ENCODE data around the gene SGPP2. TPM values are rescaled to one million over a fixed set of nuclear protein-coding genes. Genes with fewer than 3 reads are reported as not detected.

Gene SGPP2
- polyA plus RNA-seq, 3 donors = 0.11 to 3.5 (median 1.6) TPM

DNA sequence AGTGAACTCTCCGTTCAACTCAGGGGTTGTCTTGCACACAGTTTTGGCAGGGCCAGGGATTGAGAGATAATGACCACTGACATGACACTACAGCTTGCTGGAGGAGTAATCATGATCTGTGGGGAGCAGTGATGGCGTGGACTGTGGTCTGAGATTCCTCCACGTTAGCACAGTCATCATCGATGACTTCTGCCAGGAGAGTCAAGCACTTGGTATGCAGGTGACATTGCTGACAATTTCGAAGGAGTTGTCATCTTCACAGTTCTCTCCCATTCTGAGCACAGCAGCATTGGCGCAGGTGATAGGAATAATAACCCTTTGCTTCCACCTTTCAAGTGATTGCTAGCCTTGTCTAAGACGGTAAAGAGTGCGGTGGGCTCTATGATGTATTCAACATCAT, 79.8 kb downstream of the SGPP2 start:
- 70 to 92% (median 78%) methylated on average over 8 of the region's 8 CpGs for WGBS, 3 donors
- H3K27ac ChIP-seq (ENCODE audit: low read depth, low read length) = no peak overlapping the region

DNA sequence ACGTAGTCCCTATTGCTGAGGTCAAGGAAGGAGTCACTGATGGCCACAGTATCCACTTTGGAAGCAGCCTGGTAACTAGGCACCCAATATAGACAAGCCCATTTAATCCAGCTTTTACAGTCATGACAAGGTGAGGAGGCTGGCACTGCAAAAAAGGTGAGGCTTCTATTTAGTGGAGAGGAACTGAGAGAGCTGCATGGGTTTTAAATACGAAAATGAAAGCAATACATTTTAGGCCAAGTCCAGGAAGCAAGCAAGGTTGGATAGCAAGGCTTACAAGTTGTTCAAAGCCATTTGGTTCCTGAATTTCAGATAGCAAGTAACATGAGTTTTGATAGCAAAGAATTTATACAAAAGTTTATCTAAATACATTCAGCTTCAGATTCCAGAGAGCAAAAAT, 80.4 kb downstream of the SGPP2 start:
- whole genome bisulfite sequencing, 3 donors = 72 to 73% (median 72%) methylated on average over 2 of the region's 2 CpGs

DNA sequence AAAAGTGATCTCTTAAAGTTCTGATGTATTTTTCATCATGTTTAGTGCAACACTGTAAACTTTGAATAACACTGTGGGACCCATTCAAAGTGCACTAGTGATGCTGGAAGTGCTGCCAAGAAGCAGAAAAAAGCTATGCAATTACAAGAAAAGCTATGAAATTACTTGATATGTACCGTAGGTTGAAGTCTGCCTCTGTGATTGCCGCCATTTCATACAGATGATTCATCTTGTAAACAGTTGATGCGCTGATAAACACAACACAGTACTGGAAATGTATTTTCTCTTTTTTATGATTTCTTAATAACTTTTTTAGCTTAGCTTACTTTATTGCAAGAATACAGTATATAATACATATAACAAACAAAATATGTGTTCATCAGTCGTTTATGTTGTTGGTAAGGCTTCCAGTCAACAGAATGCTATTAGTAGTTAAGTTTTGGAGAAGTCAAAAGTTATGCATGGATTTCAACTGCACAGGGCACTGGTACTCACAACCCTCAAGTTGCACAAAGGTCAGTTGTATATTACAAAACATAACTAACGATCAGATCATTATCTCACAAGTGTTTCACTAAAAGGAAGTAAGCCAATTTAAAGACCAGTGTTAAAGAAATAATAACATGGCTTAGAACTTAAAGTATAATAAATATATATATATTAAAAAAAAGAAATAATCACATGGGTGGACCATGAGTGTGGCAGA, 82.0 kb downstream of the SGPP2 start:
- H3K27ac ChIP-seq (ENCODE audit: low read depth, low read length) = no peak overlapping the region
- WGBS, 3 donors = 68 to 78% (median 75%) methylated on average over 5 of the region's 5 CpGs

More for the DNA sequence above, 80.4 kb downstream of the SGPP2 start:
- H3K27ac ChIP-seq (ENCODE audit: low read depth, low read length) = no peak overlapping the region

DNA sequence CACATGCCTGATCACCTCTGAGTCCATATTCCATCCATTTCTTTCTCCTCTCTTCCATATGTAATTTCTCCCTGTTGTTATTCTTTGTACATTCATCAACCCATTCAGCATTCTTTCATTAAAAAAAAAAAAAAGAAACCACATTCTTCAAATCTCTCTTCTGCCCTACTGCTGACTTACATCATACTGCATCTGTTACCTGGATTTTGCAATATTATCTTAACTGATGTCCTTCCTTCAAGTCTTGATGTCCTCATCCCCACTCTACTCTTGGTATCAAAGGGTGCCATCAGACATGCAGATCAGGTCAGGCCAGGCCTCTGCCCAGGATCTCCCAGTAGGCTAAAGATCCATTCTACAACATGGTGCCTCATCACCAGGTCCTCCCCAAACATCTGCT, 90.6 kb downstream of the SGPP2 start:
- H3K27ac ChIP-seq (ENCODE audit: low read depth, low read length) = no peak overlapping the region

DNA sequence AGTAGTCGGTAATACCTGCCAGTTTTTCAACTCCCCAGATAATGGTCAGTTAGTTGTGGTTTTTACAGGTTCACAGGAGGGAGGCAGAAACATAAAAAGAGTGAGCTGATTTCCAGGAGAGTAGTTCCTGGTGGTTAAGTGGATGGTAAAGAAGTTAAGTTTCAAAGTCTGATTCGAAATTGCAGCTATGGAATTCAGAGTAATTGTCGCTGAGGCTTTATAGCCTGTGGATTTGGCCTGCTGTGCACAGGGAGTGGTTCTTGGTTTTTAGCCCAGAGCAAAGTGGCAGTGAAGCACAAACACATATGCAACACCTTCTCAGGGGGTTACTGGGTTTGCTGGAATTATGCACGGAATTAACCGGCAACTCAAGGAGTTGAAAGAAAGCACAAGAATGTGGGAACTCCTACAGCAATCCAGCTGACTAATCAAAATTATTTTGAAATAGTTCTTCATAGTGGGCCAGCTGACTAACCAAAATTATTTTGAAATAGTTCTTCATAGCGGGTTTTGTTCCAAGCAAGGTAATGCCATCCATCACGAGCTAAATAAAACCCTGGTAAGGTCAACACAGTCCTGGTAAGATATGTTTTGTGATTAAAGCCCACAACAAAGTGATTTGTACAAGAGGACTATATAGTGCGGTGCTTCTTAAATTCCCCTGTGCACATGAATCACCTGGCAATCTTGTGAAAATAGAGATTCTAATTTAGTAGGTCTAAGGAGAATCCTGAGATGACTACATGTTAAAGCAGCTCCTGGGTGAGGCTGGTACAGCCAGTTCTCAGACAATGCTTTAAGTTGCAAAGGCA, 94.4 kb downstream of the SGPP2 start:
- no peak overlapping the region for H3K27ac ChIP-seq (ENCODE audit: low read depth, low read length)
- 34 to 39% (median 34%) methylated on average over 8 of the region's 8 CpGs for WGBS, 3 donors

DNA sequence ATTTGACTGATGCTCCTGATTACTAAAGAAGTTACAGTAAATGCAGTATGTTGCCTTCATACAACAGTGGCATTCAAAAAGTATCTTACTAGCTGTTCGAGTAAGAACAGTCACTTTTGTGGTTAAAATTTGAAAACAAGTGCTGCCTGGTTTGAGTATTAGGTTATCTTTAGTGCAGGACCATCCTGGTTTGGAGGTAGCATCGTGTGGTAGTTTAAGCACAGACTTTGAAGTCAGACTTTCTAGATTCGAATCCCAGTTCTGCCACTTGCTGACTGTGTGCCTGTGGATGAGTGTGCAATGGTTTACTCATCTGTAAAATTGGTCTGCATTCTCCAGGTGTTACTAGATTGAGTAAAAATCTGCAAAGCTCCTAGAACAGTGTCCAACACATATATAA, 96.8 kb downstream of the SGPP2 start:
- WGBS, 3 donors = 72 to 84% (median 81%) methylated on average over 3 of the region's 3 CpGs

DNA sequence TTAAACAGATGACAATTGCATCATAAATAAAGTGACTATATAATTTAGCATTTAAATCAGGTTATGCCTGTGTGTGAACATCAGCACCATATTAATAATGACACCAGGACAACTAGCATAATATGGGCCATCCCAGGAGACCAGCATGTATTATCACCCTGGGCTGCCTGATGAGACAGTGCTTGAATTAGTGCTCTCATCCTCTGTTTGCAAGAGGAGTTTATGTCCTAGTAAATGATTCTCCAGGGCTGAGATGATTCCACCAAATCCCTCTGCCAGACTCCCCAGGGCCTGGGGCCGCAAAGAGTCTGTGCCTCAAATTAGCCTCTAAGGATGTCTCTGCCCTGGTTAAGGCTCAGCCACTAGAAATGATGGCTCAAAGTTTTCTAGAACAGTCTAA, 97.7 kb downstream of the SGPP2 start:
- no peak overlapping the region for H3K27ac ChIP-seq (ENCODE audit: low read depth, low read length)
- 64 to 91% (median 84%) methylated on average over 1 of the region's 1 CpG for WGBS, 3 donors

More for the DNA sequence above, 96.8 kb downstream of the SGPP2 start:
- no peak overlapping the region for H3K27ac ChIP-seq (ENCODE audit: low read depth, low read length)

DNA sequence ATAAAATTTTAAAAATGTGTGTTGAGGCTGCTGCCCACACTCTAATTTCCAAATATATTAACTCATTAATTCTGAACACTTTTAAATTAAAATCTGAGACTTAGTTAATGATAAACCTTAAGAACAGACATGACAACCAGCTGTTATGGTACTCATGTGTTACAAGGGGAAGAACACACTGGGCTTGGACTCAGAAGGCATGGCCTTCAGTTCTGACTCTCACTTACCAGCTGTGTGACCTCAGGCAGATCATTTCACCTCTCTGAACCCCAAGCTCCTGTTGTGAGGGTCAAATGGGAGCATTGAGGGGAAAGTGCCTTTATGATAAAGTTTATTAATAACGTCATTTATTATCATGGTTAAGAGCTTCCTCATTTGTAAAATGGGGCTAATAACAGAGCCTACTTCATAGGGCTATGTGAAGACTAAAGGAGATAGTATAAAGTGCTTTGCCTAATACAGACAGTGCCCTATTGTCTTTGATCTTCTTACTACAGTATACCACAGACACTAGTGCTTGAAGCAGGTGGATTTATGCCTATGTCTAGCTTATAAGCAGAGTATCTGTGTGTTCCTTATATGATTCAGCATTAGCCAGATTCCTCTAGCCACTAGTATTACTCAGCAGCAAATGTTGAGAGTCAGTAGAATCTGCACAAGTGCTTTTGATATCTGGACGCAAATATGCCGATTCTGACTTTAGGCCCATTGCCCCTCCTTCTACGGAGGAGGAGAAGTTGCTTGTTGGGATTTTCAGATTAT, 99.6 kb downstream of the SGPP2 start:
- no peak overlapping the region for H3K27ac ChIP-seq (ENCODE audit: low read depth, low read length)
- 68 to 86% (median 79%) methylated on average over 4 of the region's 4 CpGs for WGBS, 3 donors

DNA sequence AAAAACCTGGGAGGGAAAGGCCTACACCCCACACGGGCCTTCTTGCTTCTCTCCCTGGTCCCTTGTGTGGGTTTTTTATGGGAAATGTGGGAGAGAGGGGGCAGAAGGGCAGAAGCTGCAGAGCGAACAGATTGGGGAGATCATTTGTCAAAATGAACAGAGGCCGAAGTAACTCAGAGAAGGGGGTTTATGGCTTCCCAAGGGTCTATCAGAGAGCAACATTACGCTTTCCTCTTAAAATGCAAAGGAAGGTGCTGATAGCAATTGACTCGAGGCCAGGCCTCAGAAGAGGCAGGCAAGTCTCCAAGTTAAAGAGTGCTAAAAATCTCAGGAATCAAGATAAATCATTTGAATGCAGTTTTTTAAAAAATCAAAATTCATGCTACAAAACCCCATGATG, 101.5 kb downstream of the SGPP2 start:
- no peak overlapping the region for H3K27ac ChIP-seq (ENCODE audit: low read depth, low read length)
- 64 to 72% (median 66%) methylated on average over 5 of the region's 5 CpGs for WGBS, 3 donors

DNA sequence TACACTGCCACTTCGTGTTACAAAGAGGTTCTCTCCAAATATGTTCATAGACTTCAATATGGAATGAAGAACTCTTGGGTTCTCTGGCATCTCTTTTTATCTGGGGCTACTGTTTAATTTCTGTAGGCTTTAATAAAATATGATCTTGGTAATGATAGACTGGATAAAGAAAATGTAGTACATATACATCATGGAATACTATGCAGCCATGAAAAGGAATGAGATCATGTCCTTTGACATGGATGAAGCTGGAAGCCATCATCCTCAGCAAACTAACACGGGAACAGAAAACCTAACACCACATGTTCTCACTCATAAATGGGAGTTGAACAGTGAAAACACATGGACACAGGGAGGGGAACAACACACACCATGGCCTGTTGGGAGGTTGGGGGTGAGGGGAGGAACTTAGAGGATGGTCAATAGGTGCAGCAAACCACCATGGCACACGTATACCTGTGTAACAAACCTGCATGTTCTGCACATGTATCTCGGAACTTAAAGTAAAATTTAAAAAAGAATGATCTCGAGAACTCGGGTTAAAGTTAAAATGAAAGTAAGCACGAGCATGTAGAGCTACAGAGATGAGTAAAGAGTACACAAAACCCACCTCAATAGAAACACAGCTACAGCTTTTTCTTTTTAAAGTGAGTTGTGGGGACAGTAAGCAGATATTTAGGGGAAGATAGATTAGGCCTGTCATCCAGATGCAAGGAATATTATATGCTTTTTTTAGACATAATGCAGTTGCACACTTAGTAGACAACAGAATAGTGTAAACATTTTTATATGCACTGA, 102.3 kb downstream of the SGPP2 start:
- WGBS, 3 donors = 88 to 90% (median 89%) methylated on average over 7 of the region's 7 CpGs
- H3K27ac ChIP-seq (ENCODE audit: low read depth, low read length) = no peak overlapping the region

DNA sequence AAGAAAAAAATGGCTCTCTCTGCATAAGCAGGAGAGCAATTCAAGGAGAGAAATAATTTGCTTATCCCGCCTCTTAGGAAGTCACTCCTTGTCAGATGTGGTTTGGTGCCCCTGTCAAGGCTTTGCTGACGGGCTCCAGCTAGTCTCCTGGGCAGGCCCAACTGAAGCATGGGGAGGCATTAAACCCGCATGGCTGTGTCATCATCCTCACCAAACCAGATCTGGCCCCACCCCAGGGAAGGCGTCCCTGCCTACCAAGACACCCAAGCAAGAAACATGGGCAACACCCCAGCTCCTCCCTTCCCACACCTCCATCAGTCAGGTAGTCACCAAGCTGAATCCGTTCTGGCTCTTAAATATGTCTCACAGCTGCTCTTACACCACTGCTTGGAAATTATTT, 108.0 kb downstream of the SGPP2 start:
- 75 to 89% (median 88%) methylated on average over 5 of the region's 5 CpGs for WGBS, 3 donors
- no peak overlapping the region for H3K27ac ChIP-seq (ENCODE audit: low read depth, low read length)

DNA sequence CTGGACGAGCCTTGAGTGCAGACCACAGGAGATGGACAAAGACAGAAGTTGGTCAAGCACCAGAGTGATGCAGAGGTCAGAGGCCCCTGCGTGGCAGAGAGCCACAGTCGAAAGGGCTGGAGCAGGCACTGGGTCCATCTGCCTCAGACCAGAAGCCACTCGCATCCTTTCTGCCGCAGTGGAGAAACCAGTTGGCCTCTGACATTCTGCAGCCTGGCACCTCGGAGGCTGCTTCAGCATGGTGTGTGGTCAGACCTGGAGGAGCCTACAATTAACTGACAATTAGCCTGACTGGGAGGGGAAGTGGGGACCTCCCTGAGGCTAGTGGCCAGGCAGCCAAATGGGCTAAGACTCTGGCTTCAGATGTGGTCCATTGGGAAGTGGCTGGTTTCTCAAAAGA, 111.1 kb downstream of the SGPP2 start:
- WGBS, 3 donors = 77 to 80% (median 79%) methylated on average over 6 of the region's 6 CpGs
- H3K27ac ChIP-seq (ENCODE audit: low read depth, low read length) = no peak overlapping the region

DNA sequence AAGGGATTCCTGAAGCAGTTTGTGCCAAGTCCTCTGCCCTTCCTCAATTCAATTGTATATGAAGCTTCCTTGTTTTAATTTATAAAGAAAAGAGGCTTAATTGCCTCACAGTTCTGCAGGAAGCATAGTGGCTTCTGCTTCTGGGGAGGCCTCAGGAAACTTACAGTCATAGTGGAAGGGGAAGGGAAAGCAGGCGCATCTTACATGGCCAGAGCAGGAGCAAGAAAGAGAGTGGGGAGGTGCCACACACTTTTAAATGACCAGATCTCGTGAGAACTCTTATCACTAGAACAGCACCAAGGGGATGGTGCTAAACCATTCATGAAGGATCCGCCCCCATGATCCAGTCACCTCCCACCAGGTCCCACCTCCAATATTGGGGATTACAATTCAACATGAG, 114.2 kb downstream of the SGPP2 start:
- no peak overlapping the region for H3K27ac ChIP-seq (ENCODE audit: low read depth, low read length)
- WGBS, 3 donors = 80 to 81% (median 81%) methylated on average over 3 of the region's 3 CpGs

DNA sequence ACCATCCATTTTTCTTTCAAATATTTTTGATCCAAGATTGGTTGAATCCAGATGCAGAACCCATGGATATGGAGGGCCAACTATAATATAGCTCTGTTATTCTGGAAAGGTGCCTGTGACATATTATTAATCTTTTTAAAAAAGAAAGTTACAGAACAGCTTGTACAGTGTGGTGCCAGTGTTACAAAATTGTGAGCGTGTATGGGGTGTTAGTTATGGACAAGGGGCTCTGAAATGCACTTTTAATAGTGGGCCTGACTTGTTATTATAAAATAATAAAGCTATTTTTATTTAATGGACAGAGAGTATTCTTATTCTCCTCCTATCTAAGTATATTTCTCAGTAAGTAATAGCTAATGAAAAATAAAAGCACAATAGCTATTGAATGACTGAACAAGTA, 120.3 kb downstream of the SGPP2 start:
- 78 to 85% (median 81%) methylated on average over 1 of the region's 1 CpG for WGBS, 3 donors
- H3K27ac ChIP-seq (ENCODE audit: low read depth, low read length) = no peak overlapping the region

DNA sequence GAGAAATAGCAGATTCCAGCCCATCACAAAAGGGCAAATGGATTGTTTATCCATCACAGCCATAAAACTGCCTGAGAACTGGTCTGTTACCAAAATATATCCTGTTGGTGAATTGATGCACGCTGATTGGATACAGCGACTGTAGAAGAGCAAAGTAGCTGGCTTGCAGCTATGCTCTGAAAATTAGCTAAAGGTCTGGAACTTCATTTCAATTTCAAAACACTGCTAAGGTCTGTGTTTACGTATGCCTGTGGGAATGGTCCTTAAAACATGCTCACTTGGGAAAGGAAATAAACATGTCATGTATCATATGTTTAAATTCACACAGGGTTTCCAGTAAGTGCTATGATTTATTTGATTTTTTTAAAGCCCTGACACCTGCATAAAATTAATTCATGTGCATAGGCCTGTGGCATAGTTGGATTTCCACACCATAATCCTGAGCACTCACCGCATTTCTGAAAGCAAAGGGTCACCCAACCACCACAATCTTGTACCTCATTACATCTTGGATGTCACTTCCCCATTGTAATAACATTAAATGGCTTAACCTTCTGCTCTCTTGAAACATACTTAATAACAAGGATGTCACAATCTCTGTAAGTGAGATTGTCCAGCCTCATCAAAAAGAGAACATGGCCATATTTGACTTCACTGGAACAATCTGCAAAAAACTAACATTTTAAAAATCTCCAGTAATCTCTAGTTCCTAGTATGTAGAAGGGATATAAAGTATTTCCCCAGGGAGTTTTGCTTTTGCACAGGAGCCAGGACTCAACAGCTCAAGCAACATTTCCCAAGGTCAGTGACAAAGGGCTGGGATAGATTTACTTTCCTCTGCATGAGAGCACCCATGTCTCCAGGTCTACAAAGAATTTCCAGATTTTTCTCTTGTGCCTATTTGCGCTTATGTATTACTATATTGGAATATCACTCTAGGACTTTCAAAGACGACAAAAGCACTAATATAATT, 121.8 kb downstream of the SGPP2 start:
- WGBS, 3 donors = 61 to 76% (median 69%) methylated on average over 6 of the region's 6 CpGs
- no peak overlapping the region for H3K27ac ChIP-seq (ENCODE audit: low read depth, low read length)

DNA sequence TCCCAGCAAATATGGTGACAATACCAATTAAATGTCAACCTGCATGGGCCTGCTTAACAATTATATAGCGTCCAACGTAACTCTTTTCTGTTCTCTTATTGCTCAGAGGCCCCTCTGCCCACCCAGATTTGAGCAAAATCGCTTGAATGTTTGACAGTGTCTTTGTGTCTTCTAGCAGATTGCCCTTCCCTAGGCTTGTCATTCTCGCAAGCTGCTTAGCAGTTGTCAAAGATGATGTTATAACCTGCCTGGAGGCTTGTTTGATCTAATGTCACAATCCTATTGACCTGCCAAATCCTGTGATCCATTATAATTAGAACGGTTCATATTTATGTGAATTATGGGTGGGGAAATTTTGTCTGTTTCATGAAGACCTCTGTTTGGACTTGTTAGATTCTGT, 122.7 kb downstream of the SGPP2 start:
- WGBS, 3 donors = 82 to 89% (median 86%) methylated on average over 5 of the region's 5 CpGs
- no peak overlapping the region for H3K27ac ChIP-seq (ENCODE audit: low read depth, low read length)

DNA sequence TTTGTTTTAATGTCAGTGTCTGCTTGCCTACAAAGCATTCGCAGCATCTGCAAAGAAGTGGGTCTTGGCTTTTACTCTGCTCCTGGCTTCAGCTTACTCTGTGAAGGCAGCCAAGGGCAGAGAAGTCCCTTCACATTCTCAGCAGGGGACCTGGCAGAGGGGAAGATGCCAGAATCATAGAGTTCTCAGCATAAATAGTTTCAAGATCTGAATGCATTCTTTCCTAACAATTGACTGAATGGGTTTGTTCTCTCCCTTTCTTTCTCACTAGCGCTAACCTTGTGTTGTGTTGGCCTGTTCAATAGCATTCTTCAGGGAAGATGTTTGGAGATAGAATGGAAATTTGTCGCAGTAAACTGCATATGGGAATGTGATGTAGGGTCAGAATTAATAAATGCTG, 124.6 kb downstream of the SGPP2 start:
- H3K27ac ChIP-seq (ENCODE audit: low read depth, low read length) = no peak overlapping the region
- WGBS, 3 donors = 61 to 76% (median 70%) methylated on average over 3 of the region's 3 CpGs
